ENCODE measurements around the gene SYAP1.

The SYAP1 gene

DNA sequence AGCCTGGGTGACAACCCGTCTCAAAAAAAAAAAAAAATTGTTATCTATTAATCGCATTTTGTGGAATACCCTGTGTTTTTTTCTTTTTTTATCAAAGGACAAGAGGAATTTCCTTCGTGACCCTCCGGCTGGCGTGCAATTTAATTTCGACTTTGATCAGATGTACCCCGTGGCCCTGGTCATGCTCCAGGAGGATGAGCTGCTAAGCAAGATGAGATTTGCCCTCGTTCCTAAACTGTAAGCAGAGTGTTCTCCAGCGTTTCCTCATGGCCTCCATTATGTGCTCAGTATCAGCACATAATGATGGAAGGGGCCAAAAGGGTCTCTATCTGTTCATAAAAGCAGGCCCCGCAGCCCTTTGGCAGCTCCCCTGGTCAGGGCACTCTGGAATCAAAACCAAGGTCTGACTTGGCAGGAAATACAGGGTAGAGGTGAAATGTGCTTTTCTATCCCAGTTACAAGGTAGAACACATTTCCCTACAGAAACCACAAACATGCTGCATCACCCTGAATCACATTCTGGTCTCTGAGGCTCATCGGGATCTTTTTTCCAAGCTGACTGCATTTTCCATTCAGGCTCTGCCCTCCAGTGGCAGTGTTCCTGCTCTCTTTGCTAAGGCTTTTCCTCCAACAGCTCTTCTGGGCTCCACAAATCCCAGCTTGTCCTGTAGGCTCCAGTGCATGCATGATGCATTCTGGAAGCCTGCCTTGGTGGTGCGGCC, 24.4 kb downstream of the SYAP1 start:
- no peak for DNase-seq (ENCODE audit: low read depth in 1 of 2, low spot score in 1 of 2)
- H3K4me3 ChIP-seq (replicated peaks; ENCODE audit: insufficient read depth, low read length): no peak overlapping the region
- no peaks in the 10 kb centered on the region for H3K27me3 ChIP-seq (ENCODE audit: insufficient read depth, poor library complexity, severe bottlenecking)
- H3K27ac ChIP-seq (replicated peaks): no peak overlapping the region
- TF ChIP-seq GABPA (IDR thresholded peaks at IDR 0.05; ENCODE audit: low read depth) (no peak), SPI1 (IDR thresholded peaks at IDR 0.05; ENCODE audit: borderline replicate concordance, low read depth) (no peak), POLR2AphosphoS5 (IDR thresholded peaks at IDR 0.05; ENCODE audit: low read depth) (no peak)
- TF ChIP-seq, protein P1, sequence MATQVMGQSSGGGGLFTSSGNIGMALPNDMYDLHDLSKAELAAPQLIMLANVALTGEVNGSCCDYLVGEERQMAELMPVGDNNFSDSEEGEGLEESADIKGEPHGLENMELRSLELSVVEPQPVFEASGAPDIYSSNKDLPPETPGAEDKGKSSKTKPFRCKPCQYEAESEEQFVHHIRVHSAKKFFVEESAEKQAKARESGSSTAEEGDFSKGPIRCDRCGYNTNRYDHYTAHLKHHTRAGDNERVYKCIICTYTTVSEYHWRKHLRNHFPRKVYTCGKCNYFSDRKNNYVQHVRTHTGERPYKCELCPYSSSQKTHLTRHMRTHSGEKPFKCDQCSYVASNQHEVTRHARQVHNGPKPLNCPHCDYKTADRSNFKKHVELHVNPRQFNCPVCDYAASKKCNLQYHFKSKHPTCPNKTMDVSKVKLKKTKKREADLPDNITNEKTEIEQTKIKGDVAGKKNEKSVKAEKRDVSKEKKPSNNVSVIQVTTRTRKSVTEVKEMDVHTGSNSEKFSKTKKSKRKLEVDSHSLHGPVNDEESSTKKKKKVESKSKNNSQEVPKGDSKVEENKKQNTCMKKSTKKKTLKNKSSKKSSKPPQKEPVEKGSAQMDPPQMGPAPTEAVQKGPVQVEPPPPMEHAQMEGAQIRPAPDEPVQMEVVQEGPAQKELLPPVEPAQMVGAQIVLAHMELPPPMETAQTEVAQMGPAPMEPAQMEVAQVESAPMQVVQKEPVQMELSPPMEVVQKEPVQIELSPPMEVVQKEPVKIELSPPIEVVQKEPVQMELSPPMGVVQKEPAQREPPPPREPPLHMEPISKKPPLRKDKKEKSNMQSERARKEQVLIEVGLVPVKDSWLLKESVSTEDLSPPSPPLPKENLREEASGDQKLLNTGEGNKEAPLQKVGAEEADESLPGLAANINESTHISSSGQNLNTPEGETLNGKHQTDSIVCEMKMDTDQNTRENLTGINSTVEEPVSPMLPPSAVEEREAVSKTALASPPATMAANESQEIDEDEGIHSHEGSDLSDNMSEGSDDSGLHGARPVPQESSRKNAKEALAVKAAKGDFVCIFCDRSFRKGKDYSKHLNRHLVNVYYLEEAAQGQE (IDR thresholded peaks at IDR 0.05; ENCODE audit: insufficient replicate concordance, low read depth): no peak
- TF ChIP-seq, protein P2, sequence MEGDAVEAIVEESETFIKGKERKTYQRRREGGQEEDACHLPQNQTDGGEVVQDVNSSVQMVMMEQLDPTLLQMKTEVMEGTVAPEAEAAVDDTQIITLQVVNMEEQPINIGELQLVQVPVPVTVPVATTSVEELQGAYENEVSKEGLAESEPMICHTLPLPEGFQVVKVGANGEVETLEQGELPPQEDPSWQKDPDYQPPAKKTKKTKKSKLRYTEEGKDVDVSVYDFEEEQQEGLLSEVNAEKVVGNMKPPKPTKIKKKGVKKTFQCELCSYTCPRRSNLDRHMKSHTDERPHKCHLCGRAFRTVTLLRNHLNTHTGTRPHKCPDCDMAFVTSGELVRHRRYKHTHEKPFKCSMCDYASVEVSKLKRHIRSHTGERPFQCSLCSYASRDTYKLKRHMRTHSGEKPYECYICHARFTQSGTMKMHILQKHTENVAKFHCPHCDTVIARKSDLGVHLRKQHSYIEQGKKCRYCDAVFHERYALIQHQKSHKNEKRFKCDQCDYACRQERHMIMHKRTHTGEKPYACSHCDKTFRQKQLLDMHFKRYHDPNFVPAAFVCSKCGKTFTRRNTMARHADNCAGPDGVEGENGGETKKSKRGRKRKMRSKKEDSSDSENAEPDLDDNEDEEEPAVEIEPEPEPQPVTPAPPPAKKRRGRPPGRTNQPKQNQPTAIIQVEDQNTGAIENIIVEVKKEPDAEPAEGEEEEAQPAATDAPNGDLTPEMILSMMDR (IDR thresholded peaks at IDR 0.05; ENCODE audit: insufficient read depth, low read length): no peak

DNA sequence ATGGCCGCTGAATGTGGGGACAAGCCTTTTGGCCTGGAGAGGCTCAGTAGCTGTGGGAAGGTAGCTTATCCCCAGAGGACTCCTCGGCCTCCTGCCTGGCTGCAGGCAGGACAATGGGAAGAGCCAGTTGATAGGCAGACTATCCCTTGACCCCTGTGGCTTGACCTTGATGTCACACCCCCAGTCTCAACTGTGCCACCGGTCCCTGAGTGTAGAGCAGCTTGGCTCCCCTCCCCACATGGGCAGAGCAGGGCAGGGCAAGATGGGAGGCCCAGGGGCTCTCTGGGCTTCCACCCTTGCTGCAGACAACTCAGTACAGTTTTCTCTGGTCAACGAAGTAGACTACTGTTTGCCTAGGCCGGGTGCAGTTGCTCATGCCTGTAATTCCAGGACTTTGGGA, 25.7 kb downstream of the SYAP1 start:
- H3K27me3 ChIP-seq (ENCODE audit: insufficient read depth, poor library complexity, severe bottlenecking): no peaks in the 10 kb centered on the region
- no peak for DNase-seq (ENCODE audit: low read depth in 1 of 2, low spot score in 1 of 2)
- no peak overlapping the region for H3K4me3 ChIP-seq (replicated peaks; ENCODE audit: insufficient read depth, low read length)
- TF ChIP-seq POLR2AphosphoS5 (IDR thresholded peaks at IDR 0.05; ENCODE audit: low read depth) (no peak), SPI1 (IDR thresholded peaks at IDR 0.05; ENCODE audit: borderline replicate concordance, low read depth) (no peak), GABPA (IDR thresholded peaks at IDR 0.05; ENCODE audit: low read depth) (no peak)
- TF ChIP-seq, protein P1 (IDR thresholded peaks at IDR 0.05; ENCODE audit: insufficient replicate concordance, low read depth): no peak
- TF ChIP-seq, protein P2 (IDR thresholded peaks at IDR 0.05; ENCODE audit: insufficient read depth, low read length): no peak
- H3K27ac ChIP-seq (replicated peaks): no peak overlapping the region

DNA sequence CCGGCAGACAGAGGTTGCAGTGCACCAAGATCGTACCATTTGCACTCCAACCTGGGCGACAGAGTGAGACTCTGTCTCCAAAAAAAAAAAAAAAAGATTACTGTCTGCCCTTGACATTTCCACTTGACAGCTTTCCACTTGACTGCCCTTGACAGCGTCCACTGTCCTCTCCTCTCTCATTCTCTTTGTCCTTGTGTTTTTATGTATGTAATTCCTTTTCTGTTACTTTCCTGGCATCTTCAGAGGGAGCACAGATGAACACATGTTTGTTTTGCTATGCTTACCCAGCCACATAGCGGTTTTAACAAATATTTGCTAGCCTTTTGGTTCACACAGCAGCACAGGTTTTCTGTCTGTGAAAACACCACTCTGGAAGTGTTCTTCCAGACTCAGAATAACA, 26.2 kb downstream of the SYAP1 start:
- Histone ChIP-seq H3K27me3 (ENCODE audit: insufficient read depth, poor library complexity, severe bottlenecking) (no peaks in the 10 kb centered on the region), H3K4me3 (replicated peaks; ENCODE audit: insufficient read depth, low read length) (no peak overlapping the region), H3K27ac (replicated peaks) (no peak overlapping the region)
- no peak for TF ChIP-seq GABPA (IDR thresholded peaks at IDR 0.05; ENCODE audit: low read depth)
- TF ChIP-seq, protein P2 (IDR thresholded peaks at IDR 0.05; ENCODE audit: insufficient read depth, low read length): no peak
- DNase-seq (ENCODE audit: low read depth in 1 of 2, low spot score in 1 of 2): no peak

DNA sequence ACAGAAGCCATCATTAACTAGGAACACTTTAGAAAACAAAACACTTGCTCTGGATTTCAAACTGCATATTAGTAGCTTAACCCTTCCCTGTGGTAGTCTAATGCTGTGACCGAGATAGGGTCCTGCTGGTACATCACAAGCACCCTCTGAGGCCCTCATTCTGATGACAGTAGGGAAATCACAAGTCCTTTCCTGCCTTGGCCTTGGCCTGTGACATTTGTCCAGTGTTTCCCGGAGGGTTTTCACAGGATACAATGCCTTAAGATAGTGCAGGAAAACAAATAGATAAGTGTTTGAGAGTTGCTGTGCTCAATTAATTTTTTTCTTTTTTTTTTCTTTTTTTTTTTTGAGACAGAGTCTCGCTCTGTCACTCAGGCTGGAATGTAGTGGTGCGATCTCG, 29.0 kb downstream of the SYAP1 start:
- DNase-seq (ENCODE audit: low read depth in 1 of 2, low spot score in 1 of 2): no peak
- no peaks in the 10 kb centered on the region for H3K27me3 ChIP-seq (ENCODE audit: insufficient read depth, poor library complexity, severe bottlenecking)
- H3K27ac ChIP-seq (replicated peaks): no peak overlapping the region
- no peak overlapping the region for H3K4me3 ChIP-seq (replicated peaks; ENCODE audit: insufficient read depth, low read length)
- no peak for TF ChIP-seq POLR2AphosphoS5 (IDR thresholded peaks at IDR 0.05; ENCODE audit: low read depth)
- TF ChIP-seq, protein P2 (IDR thresholded peaks at IDR 0.05; ENCODE audit: insufficient read depth, low read length): no peak
- no peak for TF ChIP-seq SPI1 (IDR thresholded peaks at IDR 0.05; ENCODE audit: borderline replicate concordance, low read depth)
- TF ChIP-seq, protein P1 (IDR thresholded peaks at IDR 0.05; ENCODE audit: insufficient replicate concordance, low read depth): no peak
- TF ChIP-seq GABPA (IDR thresholded peaks at IDR 0.05; ENCODE audit: low read depth): no peak

All from HL-60 (cell line).